NCI-H1694 (cell line): ENCODE results near the gene UBXN2A.

Experiments
- DNase-seq: peaks from one replicate; lab custom pipeline; 2025; lab: John Stamatoyannopoulos, UW

Gene UBXN2A, protein sequence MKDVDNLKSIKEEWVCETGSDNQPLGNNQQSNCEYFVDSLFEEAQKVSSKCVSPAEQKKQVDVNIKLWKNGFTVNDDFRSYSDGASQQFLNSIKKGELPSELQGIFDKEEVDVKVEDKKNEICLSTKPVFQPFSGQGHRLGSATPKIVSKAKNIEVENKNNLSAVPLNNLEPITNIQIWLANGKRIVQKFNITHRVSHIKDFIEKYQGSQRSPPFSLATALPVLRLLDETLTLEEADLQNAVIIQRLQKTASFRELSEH

GRCh38 chr2:23939987-23940717, at the start of gene UBXN2A:
Gene UBXN2A, plus strand, starts transcription at chr2:23940463. Its CDS starts 17,852 bp downstream, at chr2:23958315.
- DNase-seq: peak; percentile 47

GRCh38 chr2:23900133-23900532, 40.1 kb upstream of the UBXN2A start:
- DNase-seq: no peak

DNA sequence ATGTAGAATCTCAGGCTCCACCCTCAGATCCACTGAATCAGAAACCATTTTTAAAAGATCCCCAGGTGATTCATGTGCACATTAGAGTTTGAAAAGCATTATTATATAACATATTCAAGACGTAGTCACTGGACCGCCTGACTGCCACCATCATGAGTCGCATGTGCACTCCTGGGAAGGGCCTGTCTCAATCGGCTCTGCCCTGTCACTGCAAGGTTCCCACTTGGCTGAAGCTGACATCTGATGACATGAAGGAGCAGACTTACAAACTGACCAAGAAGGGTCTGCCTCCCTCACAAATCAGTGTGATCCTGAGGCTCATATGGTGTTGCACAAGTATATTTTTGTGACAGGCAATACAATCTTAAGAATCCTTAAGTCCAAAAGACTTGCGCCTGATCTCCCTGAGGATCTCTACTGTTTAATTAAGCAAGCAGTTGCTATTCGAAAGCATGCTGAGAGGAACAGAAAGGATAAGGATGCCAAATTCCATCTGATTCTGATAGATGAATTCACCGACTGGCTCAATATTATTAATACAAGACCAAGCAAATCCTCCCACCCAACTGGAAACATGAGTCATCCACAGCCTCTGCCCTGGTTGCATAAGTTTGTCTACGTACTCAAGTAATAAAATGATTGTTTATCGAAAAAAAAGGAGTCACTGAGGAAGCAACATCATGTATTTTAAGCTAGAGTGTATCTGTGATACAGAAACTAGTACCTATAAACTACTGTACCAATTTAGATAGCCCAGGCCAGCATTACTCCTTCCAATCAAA, 39.5 kb upstream of the UBXN2A start:
- no peak for DNase-seq

- DNase-seq: no peak
Observed at GRCh38 chr2:23901966-23902846, 38.1 kb upstream of the UBXN2A start.

- no peak for DNase-seq
Observed at GRCh38 chr2:23903034-23903433, 37.2 kb upstream of the UBXN2A start.

DNA sequence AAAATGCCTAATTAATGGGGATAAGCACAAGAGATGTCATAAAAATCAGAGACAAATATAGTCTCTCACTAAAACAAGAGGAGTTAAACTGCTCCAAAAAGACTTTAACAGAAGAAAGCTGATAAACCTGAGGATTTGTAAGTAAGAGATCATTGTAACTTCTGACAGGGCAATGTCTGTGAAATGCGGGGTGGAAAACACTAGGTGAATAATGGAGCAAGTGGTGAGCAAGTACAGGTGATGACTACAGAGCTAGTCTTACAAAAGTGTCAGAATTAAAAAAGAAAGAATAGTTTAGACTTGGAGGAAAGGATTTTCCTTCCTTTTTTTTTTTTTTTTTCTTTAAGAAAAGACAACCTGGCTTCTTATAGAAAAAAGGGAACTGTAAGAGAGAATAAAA, 36.0 kb upstream of the UBXN2A start:
- no peak for DNase-seq

DNA sequence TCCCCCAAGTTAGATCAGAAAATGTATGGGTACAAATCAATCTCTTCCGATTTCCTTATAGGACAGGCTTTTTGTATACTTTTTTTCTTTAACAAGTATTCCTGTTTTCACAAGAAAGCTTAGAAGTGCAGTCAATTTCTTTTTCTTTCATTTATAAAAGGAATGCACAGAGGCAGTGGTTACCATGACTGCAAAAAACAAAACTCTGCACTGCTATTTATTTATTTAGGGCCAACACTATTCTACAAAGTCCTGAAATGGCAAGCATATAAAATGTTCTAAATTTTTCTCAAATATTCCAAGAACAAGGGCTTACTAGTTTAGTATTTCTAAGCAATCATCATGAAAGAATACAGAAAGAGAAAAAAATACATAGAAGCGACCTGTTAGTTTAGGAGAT, 35.6 kb upstream of the UBXN2A start:
- no peak for DNase-seq

DNA sequence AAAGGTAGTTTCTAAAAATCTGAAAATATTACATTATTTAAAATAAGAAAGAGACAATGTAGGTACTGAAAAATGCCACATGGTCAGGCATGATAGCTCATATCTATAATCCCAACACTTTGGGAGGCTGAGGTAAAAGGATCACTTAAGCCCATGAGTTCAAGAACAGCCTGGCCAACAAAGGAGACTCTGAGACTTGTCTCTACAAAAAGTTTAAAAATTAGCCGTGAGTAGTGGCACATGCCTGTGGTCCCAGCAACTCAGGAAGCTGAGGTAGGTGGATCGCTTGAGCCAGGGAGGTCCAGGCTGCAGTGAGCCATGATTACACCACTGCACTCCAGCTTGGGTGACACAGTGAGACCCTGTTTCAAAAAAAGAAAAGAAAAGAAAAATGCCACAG, 35.1 kb upstream of the UBXN2A start:
- no peak for DNase-seq

GRCh38 chr2:23912054-23912453, 28.2 kb upstream of the UBXN2A start:
- DNase-seq: no peak

DNA sequence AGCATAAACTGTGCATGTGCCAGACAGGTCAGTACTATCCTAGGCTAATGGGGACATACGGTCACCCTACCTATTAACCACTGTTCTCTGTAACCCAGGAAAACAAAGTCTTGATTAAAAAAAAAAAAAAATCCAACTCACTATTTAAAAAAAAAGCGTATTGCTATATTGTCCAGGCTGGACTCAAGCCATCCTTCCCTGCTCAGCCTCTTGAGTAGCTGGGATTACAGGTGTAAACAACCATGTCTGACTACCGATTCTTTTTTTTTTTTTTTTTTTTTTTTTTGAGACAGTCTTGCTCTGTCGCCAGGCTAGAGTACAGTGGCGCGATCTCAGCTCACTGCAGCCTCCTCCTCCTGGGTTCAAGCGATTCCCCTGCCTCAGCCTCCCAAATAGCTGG, 24.9 kb upstream of the UBXN2A start:
- DNase-seq: no peak

DNA sequence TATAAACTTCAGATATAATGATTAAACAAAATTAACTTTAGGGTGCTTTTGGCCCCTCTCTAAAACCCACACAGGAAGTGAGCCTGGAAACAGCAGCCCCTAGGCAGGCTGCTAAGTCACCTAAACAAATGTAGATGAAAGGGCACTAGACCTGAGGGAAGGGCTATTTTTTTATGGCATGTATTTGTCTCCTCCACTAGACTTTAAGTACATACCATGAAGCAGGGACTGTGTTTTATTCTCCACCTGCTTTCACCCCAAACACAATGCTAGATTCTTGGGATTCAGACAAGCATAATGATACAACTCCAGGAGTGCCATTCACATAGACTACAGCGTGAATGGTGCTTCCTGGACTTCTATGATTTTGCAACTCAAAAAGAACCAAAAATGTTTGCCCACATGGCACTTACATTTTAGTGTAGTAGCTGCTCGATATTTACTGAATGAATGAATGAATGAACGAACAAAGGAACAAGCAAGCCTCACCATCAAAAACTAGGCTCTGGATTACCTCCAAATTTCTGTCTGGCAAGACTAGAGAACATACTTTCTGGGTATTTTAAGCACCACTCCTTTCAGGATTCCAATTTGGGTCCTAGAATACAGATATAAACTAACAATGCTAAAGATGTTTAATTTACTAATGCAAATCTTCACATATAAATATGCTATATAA, 23.4 kb upstream of the UBXN2A start:
- no peak for DNase-seq

DNA sequence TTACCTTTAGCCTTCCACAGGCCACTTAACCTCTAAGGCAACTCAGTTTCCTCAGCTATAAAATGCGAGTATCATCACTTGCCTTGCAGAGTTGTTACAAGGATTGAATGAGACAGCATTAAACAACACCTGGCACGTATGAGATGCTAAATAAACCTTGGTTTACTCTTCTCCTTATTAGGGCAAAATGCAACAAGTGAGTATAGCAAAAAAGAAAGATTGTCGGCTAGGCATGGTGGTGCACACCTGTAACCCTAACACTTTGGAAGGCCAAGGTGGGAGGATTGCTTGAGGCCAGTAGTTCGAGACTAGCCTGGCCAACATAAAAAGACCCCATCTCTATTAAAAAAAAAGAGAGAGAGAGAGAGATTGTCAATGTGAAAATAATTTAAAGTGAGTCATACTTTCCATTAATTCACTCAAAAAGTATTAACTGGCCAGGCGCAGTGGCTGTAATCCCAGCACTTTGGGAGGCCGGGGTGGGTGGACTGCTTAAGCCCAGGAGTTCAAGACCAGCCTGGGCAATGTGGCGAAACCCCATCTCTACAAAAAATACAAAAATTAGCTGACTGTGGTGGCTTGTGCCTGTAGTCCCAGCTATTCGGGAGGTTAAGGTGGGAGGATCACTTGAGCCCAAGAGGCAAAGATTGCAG, 21.3 kb upstream of the UBXN2A start:
- DNase-seq: no peak

DNA sequence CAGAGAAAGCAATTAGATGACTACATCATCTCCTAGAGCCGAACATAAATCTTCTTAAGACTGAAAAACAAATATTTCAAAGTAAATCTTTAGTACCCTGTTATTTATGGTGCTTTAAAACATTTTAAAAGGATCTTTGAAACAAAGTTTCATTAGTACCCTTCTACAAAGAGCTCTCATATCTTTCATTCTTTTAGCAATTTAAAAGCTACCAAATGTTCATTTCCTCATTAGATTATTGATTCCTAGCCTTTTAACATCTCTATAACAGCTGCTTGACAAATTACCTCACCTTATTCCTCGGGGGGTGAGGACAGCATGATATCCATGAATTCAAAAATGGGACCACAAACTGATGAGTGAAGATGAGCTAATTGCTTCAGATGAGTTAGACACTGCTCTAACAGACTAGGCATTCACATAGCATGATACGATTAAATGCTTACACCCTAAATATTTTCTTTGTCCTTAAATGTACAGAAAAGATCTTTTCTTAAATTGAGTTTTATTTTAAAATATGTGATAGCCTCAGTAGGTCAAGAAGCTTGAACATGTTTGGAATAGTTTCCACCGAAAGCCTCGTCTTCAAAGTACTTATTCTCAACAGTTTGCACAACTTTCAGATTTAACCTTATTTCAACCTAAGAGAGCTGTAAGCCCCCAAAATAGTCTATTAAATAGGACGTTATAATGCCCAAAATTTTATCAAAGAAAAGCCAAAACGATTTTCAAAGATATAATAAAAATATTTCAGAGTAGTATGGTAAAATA, 15.5 kb upstream of the UBXN2A start:
- no peak for DNase-seq

- peak; percentile 12 for DNase-seq
Observed at GRCh38 chr2:23925702-23926289, 14.5 kb upstream of the UBXN2A start.

DNA sequence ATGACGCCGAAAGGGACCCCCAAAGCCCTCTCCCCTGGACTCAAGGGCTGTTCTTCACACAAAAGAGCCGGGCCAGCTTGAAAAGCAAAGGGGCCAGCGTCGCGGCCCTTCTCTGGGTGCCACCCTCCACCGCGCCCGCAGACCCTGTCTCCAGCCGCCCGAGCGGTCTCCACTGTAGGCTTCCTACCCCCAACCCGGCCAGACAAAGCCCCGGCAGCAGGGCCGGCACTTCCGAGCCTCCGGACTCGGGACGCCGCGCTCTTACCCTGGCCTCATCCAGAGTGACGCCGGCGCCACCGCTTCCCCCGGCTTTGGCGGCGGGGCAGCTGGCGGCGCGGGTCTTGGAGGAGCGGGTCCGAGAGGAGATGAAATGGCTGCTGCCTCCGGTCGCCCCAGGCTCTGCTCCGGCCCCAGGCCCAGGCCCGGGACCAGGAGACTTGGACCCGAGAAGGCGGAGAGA, 13.9 kb upstream of the UBXN2A start:
- DNase-seq: no peak

DNA sequence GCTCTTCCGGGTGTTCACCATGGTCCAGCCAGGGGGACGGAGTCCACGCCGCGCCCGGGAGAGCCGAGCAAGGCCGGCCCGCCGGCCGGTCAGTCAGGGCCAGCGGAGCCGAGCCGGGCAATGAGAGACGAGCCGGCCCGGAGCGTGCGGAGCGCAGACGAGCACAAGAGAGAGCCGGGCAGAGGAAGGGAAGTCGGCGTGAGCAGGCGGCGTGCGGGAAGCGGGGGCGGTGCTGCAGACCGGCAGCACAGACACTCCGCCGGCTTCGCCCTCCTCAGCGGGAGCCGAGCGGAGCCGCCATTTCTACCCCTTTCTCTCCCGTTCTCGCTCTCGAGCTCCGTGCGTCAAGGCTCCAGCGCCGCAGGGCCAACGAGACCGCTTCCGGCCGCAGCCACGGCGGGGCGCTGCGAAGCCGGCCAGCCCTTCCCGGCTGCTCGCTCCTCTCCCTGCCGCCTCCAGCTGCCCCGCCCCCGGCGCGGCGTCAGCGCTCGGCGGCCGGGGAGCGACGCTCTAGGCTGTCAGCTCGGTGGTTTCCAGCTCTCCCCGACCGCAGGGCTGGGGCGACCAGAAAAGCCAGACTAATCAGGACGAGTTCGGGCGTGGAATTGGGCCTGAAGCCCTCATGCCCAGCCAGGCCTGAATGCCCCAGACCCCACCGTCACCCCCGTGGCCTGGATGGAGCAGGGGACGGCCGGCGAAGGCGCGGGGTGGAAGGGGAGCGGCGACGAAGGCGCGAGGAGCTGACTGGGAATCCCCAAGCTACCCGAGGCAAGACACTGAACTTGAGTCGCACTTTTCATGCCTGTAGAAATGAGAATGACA, 13.3 kb upstream of the UBXN2A start, which contains the start of gene ATAD2B:
Gene ATAD2B, minus strand, starts transcription at position 374 of the 822 bp plus-strand sequence. Its CDS starts 353 bp downstream, at position 21.
- DNase-seq: peak; percentile 89

- DNase-seq: no peak
Observed at GRCh38 chr2:23934259-23934658, 6.0 kb upstream of the UBXN2A start.
